T-helper 22 cell (primary cell): ENCODE measurements around the gene GRAP2.

Experiments
- DNase-seq: peaks from one replicate; pipeline ENCODE4 v3.0.0-alpha.2; 2020; ENCODE audit warnings: low read depth

The GRAP2 gene

DNA sequence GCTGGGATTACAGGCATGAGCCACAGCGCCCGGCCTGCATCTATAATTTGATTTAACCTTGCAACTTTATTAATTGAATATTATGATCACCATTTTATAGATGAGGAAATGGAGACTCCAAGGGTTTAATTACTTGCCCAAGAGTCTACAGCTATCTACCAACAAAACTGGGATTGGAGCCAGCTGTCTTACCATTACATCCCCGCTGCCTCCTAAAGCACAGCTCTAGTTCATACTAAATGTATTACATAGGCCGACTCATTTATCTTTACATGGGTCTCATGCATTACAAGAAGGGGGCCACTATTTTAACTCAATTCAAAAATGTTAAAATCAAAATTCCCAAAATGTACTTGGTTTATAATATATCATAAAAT is 45.2 kb downstream of the GRAP2 start:
- DNase-seq, result no peak

DNA sequence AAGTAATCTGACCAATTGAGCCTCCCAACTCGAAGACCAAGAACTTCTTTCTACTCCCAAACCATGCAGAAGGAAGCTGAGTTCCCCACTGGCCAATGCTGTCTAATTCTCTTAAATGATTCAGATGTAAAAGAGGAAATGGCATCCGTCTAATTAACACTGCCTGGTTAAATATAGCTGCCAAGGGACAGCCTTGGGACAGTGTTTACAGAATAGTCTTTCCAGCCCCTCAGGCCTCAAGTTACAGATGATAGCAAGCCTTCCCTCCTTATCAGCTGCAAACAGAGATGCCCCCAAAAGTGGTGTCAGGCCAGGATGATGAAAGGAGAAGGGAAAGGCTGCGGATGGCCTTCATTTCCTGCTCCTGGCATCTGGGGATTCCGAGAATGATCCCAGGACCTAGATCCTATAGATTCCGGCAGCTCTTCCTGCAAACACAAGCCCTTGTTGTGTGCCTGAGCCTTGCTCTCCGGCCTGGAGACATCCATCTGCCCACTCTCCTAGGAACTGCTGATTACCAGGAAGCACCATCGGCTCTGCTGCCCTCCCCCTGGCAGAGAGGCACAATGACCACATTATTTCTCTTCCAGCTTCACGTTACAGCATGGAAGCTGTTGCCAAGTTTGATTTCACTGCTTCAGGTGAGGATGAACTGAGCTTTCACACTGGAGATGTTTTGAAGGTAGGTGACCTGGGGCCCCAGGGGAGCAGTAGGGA is 45.8 kb downstream of the GRAP2 start:
- DNase-seq, result no peak

DNA sequence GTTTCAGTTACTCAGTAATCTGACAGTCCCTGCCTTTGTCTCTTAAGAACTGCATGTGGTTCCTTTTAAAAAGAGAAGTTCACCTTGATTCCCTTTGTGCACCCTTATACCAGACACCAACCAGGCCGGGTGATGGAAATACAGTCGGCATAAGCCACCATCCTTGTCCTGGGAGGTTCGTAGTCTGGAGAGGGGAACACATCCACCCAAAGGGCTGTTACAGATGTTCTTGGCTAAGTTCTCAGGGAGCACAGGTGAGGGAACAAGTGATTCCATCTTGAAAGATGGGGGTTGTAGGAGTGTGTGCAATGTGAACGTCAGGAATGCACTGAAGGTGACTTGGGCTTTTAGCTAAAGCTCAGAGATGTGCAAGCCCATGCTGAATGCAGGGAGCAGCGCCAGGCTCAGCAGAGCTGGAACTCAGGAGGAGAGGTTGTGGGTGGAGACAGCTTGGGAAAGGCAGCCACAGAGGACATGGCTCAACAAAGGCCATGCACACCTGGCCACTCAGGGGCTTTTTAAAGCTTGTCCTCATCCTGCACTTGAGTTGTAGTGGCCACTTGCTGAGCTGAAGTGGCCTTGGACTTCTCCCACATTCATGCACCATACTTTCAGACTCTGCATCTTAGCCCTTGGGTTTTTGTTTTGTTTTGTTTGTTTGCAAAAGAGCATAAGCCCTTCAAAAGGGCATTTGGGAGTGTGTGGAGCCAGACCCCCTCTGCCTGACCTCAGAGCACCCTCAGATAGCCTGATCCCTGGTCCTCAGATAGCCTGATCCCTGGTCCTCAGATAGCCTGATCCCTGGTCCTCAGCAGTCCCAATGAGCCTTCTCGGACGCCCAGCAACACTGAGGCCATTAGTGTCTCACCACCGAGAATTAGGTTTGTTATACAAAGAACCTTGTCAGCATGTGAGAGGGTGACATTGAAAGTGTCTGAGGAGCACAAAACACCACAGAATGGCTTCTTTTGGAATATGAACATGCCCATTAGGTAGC is 46.6 kb downstream of the GRAP2 start:
- no peak for DNase-seq

DNA sequence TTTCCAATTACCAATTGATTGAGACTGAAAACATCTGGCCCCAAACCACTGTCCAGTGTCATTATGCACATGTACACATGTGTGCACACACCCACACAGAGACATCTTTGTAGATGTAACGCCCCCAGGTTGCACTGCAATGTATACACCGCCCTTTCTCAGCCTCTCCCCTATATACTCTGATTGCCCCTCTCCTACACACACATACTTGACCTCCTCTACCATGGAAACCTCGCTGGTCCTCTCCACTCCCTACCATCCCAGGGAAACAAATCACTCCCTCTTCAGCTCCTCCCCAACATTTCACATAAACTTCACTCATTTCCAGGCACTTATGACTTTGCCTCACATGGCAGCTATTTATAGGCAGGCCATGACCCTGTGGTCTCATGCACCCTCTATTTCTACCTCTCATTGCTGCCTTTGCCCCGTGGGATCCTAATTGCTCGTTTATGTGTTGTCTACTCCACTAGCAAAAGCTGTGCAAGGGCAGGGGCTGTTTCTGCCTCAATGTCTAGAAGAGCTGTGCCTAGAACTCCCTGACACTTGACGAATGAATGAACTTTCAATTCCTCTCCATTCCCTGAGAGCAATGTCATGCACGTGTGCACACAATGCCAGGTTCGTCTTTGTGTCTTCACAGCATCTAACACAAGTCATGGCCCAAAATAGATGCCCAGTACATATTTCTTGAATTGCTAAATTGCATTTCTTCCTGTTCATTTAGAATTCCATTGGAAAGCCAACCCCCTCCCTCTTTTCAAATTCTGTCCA is 49.3 kb downstream of the GRAP2 start:
- no peak for DNase-seq

DNA sequence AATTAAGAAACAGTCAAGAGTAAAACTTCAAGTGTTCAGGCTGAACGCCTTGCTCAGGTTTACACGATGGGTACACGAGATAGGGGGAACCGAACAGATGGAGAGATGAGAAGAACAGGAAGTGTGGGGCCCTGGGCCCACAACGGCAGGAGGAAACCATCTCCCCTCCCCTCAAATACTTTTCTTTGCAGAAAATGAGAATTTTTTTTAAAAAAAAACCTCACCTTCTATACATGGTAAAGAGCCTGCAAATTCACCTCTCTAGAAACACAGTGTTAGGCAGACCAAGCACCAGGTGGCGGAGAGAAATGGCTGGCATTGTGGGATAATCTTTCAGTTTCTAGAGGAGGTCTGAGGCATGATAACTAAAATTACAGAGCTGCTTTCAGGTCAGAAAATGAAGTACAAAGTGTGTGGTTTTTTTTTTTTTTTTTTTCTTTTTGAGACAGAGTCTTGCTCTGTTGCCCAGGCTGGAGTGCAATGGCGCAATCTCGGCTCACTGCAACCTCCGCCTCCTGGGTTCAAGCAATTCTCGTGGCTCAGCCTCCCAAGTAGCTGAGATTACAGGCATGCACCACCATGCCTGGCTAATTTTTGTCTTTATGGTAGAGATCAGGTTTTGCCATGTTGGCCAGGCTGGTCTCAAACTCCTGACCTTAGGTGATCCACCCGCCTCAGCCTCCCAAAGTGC is 50.9 kb downstream of the GRAP2 start:
- peak; percentile 29 for DNase-seq

DNA sequence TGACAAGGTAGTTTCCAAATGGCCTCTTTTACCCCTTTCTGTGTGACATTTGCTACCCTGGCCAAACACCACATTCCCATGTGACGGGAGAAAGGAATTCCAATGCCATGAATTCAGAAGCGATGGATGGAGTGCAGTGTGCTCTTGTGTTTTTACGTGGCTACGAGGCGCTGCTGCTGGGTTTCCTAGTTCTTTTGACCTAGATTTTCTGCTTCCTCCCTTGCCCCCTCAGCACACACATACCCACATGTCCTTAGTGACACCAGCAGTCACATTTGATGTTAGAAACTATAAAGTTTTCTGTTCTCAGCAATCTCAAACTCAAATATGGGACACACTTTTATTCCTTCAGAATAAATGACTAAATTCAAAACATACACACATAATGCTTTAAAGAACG is 51.5 kb downstream of the GRAP2 start:
- DNase-seq, result no peak

DNA sequence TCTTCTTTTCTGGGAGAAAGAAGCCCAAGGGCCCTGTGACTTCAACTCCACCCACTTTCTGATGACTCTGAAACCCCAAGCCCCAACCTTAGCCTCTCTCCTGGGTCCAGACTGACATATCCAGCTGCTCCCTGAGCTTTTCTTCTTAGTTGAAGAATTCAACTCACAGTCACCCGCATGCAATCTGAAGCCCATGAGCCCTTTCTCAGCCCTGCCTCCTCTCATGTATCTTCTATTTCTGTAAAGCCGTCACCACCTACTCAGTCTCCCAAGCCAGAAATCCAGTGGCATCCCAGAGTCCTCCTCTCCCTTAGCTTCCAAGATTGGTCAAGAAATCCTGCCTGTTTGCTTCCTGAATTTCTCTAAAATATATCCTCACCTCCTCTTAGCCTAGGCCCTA is 52.2 kb downstream of the GRAP2 start:
- DNase-seq, result no peak

DNA sequence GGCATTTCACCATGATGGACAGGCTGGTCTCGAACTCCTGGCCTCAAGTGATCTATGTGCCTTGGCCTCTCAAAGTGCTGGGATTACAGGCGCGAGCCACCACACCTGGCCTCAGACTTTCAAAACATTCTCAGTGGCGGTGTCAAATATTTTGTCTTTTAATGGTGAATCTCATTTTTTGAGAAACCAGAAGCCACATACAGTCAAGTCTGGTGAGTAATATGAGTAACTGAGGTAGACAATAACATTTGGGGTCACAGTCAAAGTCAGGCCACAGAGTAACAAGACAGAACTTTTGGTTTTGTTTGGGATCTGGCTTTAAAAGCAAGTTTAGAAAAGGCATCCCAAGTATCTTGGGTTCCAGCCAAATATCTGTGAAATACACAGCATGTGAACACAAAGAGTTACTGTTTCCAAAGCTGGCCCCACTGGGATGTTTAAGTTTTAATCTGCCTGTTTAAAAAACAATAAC is 53.7 kb downstream of the GRAP2 start:
- DNase-seq, result no peak

DNA sequence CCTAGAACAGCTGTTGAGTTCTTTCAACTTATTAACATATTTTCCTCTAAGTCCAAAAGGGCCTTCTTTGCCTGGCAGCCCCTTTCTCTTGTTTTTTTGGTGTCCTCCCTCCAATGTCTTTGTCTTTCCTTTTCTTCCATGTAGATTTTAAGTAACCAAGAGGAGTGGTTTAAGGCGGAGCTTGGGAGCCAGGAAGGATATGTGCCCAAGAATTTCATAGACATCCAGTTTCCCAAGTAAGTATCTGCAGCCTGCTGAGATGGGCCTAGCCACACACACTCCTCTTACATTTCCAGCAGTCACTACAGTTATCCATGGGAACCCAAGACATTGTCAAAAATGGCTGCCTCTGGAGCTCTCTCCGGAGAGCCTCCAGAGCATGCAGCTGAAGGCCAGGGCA is 54.8 kb downstream of the GRAP2 start:
- DNase-seq, result no peak

DNA sequence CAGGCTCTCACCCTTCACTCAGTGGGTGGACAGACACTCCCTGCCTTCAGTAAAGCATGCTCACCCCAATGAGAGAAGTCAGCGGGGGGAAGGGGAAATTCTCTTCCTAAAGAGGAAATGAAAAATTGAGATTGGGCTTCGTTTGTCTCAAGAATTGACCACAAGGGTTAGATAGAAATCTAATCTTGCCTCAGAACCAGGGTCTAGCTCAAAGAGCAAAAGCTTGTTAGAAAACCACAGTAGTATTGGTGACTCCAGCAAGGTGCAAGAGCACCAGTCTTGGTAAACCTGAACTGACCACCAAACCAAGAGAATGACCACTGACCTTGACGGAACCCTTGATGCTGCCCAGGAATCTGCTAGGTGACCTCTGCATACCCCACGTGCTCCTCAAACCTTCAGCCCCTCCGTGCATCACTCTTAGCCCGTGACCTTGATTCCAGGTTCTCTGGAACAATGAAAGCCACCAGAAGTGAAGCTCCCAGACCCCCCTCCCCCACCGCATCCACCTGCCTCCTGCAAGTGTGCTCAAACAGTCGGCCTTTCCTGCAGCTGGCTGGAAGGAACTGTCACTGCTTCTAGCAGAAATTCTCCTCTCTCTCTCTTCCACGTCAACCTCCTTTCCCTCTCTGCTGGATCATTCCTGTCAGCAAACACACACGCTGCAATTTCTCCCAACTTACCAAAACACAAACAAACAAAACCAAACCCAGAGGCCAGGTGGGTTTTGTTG is 56.2 kb downstream of the GRAP2 start:
- no peak for DNase-seq

DNA sequence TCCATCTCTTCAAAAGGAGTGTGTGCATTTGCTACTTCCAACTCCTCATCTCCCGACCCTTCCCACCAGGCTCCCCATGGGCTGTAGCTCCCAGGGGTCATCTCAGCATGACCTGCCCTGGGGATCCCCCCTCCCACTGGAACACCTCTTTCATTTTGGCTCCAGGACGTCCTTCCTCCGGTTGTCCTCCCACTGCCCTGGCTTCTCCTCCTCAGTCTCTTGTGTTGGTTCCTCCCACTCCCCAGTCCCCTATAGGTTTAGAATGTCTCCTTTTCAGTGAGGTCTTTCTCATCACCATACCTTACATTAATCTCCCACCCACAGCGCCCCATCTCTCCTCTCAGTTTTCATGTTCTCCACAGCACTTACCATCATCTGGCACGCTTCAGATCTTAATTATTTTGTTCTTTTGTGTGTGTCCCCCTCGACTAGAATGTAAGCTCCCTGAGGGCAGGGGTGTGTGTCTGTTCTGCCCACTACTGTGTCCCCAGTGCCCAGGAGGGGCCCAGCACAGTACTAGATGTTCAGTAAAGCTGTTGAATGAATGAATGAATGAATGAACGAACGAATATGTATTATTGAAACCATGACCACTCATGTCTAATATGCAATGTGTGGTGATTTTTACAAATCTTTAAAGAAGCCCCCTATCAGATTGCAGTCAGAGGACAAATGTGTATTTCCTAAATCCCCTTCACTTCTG is 57.3 kb downstream of the GRAP2 start:
- DNase-seq, result no peak

DNA sequence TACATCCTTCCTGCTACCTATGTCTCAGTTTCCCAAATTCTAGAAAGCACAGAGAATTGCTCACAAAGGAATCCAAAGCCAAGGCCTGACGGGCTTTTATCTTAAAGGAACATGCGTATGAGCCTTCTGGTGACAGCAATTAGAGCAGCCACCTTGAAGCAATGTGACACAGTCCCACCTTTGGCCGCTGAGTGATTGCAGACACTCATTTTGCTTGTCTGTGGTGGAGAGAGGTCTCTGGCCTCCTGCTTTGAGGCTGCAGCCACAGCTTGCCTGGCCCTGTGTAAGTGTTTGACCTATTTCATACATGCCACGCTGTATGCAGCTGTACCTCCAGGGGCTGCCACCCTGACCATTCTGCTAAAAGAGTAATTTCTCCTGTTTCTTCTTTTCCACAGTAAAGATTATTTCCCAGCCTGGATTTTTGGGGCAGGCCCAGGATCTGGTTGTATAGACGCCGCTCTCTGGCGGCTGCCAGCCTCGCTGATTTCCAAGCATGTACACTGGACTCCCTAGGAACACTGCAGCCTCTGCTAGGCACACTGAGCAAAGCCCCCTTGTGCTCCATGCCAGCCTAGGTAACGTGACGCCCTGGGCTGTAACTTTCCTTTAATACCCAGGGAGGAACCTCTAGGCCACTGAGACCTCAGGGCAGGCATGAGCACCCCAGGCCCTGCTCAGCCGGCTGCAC is 58.2 kb downstream of the GRAP2 start:
- no peak for DNase-seq

DNA sequence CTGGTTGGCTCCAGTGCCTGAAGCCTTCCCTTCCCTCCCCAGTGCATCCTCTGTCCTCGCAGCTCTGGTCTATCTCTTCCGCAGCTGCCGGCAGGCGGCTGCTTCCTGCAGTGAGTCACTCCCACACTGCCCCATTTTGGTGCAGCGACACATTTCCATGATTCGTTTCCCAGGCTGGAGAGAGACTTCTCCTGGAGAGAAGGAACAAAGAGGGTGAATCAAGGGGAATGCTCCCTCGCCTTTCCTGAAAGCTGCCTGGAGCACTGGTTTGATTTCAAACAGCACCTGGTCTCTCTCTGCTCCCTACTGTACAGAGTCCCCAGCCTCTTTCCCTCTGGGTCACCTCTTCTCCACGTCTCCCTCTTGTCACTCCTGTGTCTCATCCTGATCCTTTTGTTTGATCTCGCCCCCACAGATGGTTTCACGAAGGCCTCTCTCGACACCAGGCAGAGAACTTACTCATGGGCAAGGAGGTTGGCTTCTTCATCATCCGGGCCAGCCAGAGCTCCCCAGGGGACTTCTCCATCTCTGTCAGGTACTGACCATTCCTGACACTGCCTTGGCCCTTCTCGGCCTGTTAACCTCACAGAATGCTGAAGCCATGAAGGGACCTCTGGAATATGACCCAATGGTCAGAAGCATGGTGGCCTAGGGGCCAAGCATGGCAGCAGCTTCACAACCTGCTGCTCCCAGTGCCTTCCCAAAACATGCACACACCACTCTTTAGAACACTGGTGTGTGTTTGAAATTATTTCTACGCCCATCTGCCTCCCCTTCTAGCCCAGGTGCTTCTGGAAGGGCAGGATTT is 59.0 kb downstream of the GRAP2 start, which contains the start of gene TMA7B:
Gene TMA7B, plus strand, starts transcription at position 758 of the 808 bp plus-strand sequence. CDS start 3,978 bp downstream, outside the sequence.
- DNase-seq, result peak; percentile 24

DNA sequence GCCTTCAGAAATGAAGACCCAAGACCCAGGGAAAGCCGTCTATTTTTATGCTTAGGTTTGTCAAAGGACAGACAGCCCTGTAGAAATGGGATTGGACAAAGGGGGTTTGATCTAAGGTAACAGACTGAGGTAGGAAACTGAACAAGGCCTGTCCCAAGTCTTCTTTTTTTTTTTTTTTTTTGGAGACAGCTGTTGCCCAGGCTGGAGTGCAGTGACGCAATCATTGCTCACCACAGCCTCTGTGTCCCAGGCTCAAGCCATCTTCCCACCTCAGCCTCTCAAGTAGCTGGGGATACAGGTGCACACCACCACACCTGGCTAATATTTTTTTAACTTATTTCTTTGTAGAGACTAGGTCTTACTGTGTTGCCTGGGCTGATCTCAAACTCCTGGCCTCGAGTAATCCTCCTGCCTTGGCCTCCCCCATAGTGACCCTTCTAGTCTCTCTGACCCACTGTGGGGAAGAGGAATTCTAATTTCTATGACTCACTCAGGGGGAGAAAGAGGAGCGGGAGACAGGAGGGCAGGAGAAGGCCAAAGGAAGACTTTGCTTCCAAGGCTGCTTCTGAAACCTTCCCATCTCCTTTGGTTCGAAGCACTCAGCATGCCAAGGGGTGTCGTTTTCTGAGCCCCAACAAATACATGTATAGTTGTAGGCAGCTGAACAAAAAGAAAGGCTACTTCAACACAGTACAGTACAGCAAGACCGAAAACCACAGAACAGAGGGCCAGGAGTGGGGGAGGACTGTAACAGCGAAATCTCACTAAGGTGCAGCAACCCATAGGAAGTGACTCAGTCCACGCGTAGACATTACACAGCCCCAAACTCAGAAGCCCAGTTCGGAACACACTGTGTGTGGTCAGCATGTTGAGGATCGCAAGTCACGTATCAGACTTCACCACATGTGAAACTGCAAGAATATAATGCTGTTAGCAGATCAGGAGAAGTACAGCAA is 60.2 kb downstream of the GRAP2 start:
- DNase-seq, result peak; percentile 58

DNA sequence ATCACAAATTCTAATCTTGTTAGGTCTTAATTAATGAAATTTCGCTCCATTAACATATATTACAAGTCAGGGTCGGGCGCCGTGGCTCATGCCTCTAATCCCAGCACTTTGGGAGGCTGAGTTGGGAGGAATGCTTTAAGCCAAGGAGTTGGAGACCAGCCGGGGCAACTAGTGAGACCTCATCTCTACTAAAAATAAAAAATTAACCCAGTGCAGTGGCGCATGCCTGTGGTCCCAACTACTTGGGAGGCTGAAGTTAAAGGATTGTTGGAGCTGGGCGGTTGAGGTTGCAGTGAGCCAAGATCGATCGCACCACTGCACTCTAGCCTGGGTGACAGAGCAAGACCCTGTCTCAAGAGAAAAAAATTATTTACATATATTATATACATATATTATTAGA is 61.2 kb downstream of the GRAP2 start:
- no peak for DNase-seq

DNA sequence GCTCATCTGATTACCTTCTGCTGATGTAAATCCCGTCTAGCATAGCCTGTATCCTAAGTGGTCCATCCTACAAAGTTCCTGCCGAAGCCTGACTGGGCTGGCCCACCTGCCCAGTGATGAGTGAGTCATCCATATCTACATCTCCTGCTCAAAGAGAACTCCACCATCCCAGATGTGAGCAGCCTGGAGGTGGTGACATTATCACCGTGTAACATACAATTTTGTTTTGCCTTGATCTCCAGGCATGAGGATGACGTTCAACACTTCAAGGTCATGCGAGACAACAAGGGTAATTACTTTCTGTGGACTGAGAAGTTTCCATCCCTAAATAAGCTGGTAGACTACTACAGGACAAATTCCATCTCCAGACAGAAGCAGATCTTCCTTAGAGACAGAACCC is 64.9 kb downstream of the GRAP2 start:
- DNase-seq, result no peak

DNA sequence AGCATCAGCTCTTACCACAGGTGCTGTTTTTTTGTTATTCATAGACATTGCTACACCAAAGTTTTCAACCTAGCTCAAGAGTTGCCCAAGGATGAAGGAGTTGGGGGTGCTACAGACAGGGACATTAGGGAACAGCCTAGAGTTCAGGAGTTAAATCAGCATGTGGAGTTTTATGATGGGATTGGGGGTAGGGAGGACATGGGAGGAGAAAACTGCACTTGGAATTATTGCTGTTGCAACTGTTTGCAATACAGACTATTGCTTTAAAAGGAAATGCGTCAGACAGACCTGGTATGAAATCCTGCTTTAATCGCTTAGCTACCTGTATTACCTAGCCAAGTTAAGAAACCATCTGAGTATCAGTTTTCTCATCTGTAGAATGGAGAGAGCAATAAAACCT is 65.6 kb downstream of the GRAP2 start:
- DNase-seq, result no peak
